ENCODE data around the gene UAP1L1.

Gene UAP1L1

GRCh38 chr9:137103206-137103999, 26.1 kb downstream of the UAP1L1 start:
- DNase-seq, result no peak

DNA sequence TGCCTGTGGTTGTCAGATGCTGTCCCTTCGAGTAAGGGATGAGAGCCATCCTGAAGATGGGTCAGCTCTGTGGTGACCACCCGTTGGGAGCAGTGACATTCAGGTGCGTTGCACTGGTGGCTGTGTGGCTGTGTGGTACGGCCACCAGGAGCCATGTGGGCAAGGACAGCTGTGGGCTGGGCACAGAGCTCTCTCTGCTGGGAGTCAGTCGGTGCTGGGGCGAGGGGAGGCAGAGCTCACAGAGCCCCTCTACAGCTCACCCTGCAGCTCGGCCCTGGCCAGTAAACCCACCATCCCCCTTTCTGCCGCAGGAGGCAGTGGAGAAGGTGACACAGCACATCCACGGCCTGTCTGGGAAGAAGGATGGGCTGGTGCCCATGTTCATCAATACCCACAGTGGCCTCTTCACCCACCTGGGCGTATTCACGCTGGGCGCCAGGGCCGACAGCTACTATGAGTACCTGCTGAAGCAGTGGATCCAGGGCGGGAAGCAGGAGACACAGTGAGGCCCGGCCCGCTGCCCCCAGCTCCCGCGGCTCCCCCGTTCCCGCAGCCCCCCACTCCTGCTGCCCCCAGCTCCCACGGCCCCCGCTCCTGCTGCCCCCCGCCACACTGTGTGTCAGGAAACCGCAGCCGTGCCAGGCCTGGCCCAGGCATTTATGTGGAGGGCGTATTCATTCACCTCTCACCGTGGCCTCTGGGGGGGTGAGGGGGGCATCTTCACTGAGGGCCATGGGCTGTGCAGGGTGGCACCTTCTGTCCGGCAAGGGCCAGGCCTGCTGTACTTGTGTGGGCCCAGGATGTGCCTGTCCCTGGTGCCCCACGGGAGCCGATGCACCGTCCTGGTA, 28.7 kb downstream of the UAP1L1 start:
- no peak for DNase-seq

DNA sequence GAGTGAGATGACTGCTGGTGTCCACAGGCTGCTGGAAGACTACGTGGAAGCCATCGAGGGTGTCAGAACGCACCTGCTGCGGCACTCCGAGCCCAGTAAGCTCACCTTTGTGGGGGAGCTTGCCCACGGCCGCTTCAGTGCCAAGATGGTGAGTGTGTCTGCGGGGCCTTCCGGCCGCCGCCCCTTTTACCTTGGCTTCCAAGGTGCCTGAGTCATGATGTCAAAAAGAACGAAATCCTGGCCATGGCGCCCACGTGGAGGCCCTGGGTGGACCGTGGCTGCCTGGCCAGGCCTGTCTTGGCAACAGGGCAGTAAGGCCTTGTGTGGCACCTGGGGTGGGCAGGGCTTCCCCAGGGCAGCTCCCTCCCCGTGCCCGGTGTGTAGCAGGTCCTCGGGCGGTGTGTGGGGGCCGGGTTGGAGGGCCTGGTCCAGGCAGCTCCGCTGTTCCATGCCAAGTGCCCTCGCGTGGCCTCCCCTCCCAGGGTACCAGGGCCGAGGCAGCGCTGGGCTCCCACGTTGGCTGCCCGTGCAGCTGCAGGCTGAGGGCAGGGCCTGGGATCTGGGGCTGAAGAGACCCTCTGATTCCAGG, 29.4 kb downstream of the UAP1L1 start:
- no peak for DNase-seq

DNA sequence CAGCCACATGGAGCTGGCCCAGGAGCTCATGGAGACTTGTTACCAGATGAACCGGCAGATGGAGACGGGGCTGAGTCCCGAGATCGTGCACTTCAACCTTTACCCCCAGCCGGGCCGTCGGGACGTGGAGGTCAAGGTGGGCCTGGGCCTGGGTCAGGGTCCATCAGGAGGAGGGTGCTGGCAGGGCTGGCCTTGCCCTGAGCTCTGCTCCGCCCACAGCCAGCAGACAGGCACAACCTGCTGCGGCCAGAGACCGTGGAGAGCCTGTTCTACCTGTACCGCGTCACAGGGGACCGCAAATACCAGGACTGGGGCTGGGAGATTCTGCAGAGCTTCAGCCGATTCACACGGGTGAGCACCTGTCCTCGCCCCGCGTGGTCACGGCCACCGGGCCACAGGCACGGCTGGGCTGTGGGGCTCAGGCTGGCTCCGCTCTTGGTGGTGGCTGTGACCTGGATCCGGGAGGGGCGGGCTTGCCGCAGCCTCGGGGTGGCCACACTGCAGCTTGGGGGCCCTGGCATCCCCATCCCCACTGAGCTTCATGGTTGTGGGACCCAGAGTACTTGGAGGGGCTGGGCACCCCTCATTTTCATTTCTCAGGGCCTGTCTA, 30.1 kb downstream of the UAP1L1 start:
- DNase-seq, result no peak

DNA sequence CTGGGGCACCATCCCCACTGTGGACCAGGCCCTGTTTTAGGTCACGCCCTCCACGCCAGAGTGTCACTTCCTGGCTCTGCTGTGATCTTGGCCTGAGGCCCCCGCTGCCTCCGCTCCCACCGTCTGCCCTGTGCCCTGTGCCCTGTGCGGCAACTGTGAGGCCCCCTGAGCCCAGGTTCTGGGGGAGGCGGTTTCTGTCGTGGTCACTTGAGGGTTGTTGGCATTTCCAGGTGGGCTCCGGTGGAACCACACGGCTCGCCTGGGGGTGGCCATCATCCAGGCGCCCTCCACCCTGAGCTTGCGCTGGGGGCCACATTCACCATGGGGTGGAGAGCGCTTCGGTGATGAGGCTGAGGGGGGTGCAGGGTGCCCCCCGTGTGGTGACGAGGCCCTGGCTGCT, 30.7 kb downstream of the UAP1L1 start:
- DNase-seq, result no peak

- no peak for DNase-seq
Measured at GRCh38 chr9:137108608-137109249, 31.4 kb downstream of the UAP1L1 start.

GRCh38 chr9:137109250-137110146, 32.2 kb downstream of the UAP1L1 start:
- no peak for DNase-seq

- DNase-seq, result no peak
Measured at GRCh38 chr9:137110147-137110910, 33.0 kb downstream of the UAP1L1 start.

- DNase-seq, result no peak
Measured at GRCh38 chr9:137110911-137111787, 33.8 kb downstream of the UAP1L1 start.

GRCh38 chr9:137111788-137112563, 34.7 kb downstream of the UAP1L1 start:
- DNase-seq, result no peak

- no peak for DNase-seq
Measured at GRCh38 chr9:137112564-137113384, 35.5 kb downstream of the UAP1L1 start.

GRCh38 chr9:137113385-137114159, 36.3 kb downstream of the UAP1L1 start:
- peak; percentile 58 for DNase-seq

- no peak for DNase-seq
Measured at GRCh38 chr9:137114220-137114612, 36.9 kb downstream of the UAP1L1 start.

GRCh38 chr9:137114613-137115393, 37.5 kb downstream of the UAP1L1 start, which contains the start of gene DPP7:
Gene DPP7, minus strand, starts transcription at chr9:137114733. Its CDS starts 20 bp downstream, at chr9:137114713.
- DNase-seq, result peak; percentile 84

DNA sequence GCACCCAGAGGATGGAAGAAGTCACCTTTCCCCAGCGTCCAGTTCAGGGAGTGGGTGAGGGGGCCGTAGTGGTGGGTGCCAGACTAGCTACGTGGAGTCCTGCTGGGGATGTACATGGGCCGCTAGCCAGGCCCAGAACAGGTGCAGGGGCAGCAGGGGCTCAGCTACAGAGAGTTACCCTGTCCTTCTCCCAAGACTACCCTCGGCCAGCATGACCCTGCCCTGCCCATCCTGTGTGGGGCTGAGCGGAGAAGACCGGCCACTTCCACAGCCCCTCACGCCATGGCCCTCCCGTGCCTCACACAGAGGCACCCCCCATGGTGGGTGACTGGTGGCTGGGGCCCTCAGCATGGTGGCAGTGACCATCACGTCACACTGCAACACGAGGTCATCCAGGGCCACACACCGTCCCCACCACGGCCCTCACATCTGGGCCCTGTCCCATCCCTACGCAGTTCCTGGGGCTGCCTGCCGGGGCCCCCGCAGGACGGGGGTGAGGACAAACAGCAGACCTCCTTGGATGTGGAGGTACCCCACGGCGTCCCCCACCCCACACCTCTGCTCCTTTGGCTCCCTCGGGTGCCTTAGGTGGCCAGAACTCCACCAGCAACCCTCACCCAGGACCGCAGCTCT, 38.2 kb downstream of the UAP1L1 start:
- DNase-seq, result no peak

DNA sequence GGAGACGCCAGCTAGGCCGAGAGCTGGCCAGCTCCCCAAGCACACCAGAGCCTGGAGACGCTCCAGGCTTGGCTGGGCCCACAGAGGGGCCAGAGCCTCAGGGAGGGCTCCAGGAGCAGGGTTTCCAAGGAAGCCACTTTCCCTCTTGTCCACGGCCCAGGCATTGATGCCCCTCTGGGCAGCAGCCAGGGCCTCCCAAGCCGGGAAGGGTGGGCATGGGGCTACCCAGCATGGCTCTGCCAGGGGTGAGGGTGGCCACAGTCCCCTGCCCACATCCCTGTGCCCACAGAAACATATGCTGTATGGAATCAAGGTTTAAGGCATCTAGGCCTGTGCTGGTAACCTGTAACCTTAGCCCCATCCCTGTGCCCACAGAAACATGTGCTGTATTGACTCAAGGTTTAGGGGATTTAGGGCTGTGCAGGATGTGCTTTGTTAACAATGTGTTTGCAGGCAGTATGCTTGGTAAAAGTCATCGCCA, 38.8 kb downstream of the UAP1L1 start:
- DNase-seq, result no peak
